GM23338 (cell line): Measurements from ENCODE around the gene COL4A2.

ENCODE experiments used
- EZH2 ChIP-seq: fragments of 200-600 bp; sonication (generic); IDR thresholded peaks from one replicate; pipeline ENCODE4 v1.8.0; 2017; ENCODE audit warnings: antibody characterized with exemption, mild to moderate bottlenecking, low read depth; ENCODE audit not compliant: unreplicated experiment
- EZH2phosphoT487 ChIP-seq: fragments of 200-600 bp; sonication (generic); IDR thresholded peaks from one replicate; pipeline ENCODE4 v1.8.1; 2018; ENCODE audit warnings: antibody characterized with exemption; ENCODE audit not compliant: unreplicated experiment
- JUNB ChIP-seq: IDR thresholded peaks from one replicate; pipeline ENCODE4 v1.6.1; 2016; ENCODE audit warnings: antibody characterized with exemption; ENCODE audit not compliant: unreplicated experiment
- POLR2AphosphoS5 ChIP-seq: IDR thresholded peaks from 2 replicates; pipeline ENCODE4 v1.6.1; 2016; ENCODE audit warnings: antibody characterized with exemption, low read depth
- STAT1 ChIP-seq: IDR thresholded peaks from one replicate; pipeline ENCODE4 v1.6.1; 2016; ENCODE audit warnings: antibody characterized with exemption; ENCODE audit not compliant: unreplicated experiment
- ZNF114 ChIP-seq: fragments of 250-450 bp; sonication (Bioruptor Pico); IDR thresholded peaks from 2 replicates; pipeline ENCODE4 v1.5.0; 2020; ENCODE audit warnings: mild to moderate bottlenecking, moderate library complexity
- TF ChIP-seq, protein P1 (sequence below), 2 experiments: fragments of 200-600 bp in 1 of 2; sonication (generic) in 1 of 2; conservative IDR thresholded peaks; 2 replicates each; pipeline versions ENCODE4 v1.5.1 to v1.6.1; 2016 to 2017; ENCODE audit warnings: antibody characterized with exemption in 2 of 2, low read depth in 2 of 2, mild to moderate bottlenecking in 2 of 2, moderate library complexity in 1 of 2
- TF ChIP-seq, protein P2 (sequence below): IDR thresholded peaks from one replicate; pipeline ENCODE4 v1.6.1; 2018; ENCODE audit warnings: antibody characterized with exemption; ENCODE audit not compliant: unreplicated experiment

DNA sequence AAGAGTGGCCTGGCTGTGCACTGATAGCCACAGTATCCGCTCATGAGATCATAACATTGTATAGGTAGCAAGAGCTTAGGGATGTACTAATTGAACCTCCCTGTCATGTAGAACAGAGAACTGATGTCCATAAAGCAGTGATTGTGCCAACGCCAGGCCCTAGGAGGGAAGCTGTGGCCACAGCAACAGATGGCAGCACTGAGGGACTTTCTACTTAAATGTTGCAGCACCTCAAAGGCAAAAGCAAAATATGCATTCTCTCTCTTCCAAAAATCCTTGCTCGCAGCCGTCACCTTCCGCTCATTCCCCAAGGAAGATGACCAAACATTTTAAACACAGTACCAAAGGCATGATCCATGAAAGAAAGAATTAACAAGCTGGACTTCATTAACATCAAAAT, 32.4 kb upstream of the COL4A2 start:
- TF ChIP-seq POLR2AphosphoS5 = no peak
- TF ChIP-seq, protein P1, sequence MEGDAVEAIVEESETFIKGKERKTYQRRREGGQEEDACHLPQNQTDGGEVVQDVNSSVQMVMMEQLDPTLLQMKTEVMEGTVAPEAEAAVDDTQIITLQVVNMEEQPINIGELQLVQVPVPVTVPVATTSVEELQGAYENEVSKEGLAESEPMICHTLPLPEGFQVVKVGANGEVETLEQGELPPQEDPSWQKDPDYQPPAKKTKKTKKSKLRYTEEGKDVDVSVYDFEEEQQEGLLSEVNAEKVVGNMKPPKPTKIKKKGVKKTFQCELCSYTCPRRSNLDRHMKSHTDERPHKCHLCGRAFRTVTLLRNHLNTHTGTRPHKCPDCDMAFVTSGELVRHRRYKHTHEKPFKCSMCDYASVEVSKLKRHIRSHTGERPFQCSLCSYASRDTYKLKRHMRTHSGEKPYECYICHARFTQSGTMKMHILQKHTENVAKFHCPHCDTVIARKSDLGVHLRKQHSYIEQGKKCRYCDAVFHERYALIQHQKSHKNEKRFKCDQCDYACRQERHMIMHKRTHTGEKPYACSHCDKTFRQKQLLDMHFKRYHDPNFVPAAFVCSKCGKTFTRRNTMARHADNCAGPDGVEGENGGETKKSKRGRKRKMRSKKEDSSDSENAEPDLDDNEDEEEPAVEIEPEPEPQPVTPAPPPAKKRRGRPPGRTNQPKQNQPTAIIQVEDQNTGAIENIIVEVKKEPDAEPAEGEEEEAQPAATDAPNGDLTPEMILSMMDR (conservative IDR thresholded peaks at IDR 0.05; ENCODE audit: low read depth in 2 of 2) = peak; percentile 43 to 57
- TF ChIP-seq, protein P2, sequence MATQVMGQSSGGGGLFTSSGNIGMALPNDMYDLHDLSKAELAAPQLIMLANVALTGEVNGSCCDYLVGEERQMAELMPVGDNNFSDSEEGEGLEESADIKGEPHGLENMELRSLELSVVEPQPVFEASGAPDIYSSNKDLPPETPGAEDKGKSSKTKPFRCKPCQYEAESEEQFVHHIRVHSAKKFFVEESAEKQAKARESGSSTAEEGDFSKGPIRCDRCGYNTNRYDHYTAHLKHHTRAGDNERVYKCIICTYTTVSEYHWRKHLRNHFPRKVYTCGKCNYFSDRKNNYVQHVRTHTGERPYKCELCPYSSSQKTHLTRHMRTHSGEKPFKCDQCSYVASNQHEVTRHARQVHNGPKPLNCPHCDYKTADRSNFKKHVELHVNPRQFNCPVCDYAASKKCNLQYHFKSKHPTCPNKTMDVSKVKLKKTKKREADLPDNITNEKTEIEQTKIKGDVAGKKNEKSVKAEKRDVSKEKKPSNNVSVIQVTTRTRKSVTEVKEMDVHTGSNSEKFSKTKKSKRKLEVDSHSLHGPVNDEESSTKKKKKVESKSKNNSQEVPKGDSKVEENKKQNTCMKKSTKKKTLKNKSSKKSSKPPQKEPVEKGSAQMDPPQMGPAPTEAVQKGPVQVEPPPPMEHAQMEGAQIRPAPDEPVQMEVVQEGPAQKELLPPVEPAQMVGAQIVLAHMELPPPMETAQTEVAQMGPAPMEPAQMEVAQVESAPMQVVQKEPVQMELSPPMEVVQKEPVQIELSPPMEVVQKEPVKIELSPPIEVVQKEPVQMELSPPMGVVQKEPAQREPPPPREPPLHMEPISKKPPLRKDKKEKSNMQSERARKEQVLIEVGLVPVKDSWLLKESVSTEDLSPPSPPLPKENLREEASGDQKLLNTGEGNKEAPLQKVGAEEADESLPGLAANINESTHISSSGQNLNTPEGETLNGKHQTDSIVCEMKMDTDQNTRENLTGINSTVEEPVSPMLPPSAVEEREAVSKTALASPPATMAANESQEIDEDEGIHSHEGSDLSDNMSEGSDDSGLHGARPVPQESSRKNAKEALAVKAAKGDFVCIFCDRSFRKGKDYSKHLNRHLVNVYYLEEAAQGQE = no peak
- no peak for TF ChIP-seq EZH2
- no peak for TF ChIP-seq JUNB
- no peak for TF ChIP-seq EZH2phosphoT487
- no peak for TF ChIP-seq STAT1
- TF ChIP-seq ZNF114 (CRISPR knock-in tag) = no peak
